Hematopoietic multipotent progenitor cell treated with erythropoietin and hydrocortisone succinate and interleukin-3 and kit ligand, for 15 days (in vitro differentiated cells): ENCODE measurements around the gene IGSF9.

Source experiments
- DNase-seq: peaks from one replicate; pipeline ENCODE4 v3.0.0-alpha.2; 2015; ENCODE audit warnings: low spot score

Gene IGSF9

GRCh38 chr1:159945483-159946241, at the start of gene IGSF9:
TSS of gene IGSF9 (minus strand) at chr1:159945613. CDS start at chr1:159943454, 2,159 bp downstream.
- no peak for DNase-seq

GRCh38 chr1:159994896-159995295, 49.5 kb upstream of the IGSF9 start:
- DNase-seq, result no peak

GRCh38 chr1:159993911-159994310, 48.5 kb upstream of the IGSF9 start:
- no peak for DNase-seq

GRCh38 chr1:159992161-159992560, 46.7 kb upstream of the IGSF9 start:
- DNase-seq, result no peak

- no peak for DNase-seq
Measured at GRCh38 chr1:159991513-159991912, 46.1 kb upstream of the IGSF9 start.

- DNase-seq, result no peak
Measured at GRCh38 chr1:159990005-159990404, 44.6 kb upstream of the IGSF9 start.

GRCh38 chr1:159989581-159989980, 44.2 kb upstream of the IGSF9 start:
- no peak for DNase-seq

- DNase-seq, result no peak
Measured at GRCh38 chr1:159988006-159988405, 42.6 kb upstream of the IGSF9 start.

GRCh38 chr1:159987186-159987585, 41.8 kb upstream of the IGSF9 start:
- no peak for DNase-seq

- no peak for DNase-seq
Measured at GRCh38 chr1:159986531-159986930, 41.1 kb upstream of the IGSF9 start.

GRCh38 chr1:159986093-159986492, 40.7 kb upstream of the IGSF9 start:
- no peak for DNase-seq

GRCh38 chr1:159985473-159985872, 40.1 kb upstream of the IGSF9 start:
- DNase-seq, result no peak

- no peak for DNase-seq
Measured at GRCh38 chr1:159983681-159984080, 38.3 kb upstream of the IGSF9 start.

GRCh38 chr1:159982280-159982679, 36.9 kb upstream of the IGSF9 start:
- no peak for DNase-seq

- no peak for DNase-seq
Measured at GRCh38 chr1:159981351-159982055, 36.1 kb upstream of the IGSF9 start.

- DNase-seq, result no peak
Measured at GRCh38 chr1:159980786-159981185, 35.4 kb upstream of the IGSF9 start.

GRCh38 chr1:159980076-159980475, 34.7 kb upstream of the IGSF9 start:
- no peak for DNase-seq

- no peak for DNase-seq
Measured at GRCh38 chr1:159979257-159979656, 33.8 kb upstream of the IGSF9 start.

GRCh38 chr1:159978107-159978398, 32.6 kb upstream of the IGSF9 start:
- no peak for DNase-seq

GRCh38 chr1:159977364-159978106, 32.1 kb upstream of the IGSF9 start:
- DNase-seq, result no peak

GRCh38 chr1:159974350-159974965, 29.0 kb upstream of the IGSF9 start:
- DNase-seq, result no peak

- no peak for DNase-seq
Measured at GRCh38 chr1:159973350-159973940, 28.0 kb upstream of the IGSF9 start.
